Lung (tissue), 12 donors: ENCODE measurements around the gene NCAM1. TPM values are rescaled to one million over a fixed set of nuclear protein-coding genes. Genes with fewer than 3 reads are reported as not detected.

ENCODE experiments used
- ATAC-seq: fragments of 200-7000 bp; cut with Tn5 transposase; one replicate; pipeline ENCODE4 v1.9.1; 2020; ENCODE audit warnings: moderate number of reproducible peaks; ENCODE audit not compliant: insufficient read depth, low FRiP score
- DNase-seq, 3 donors: peaks; one replicate each; pipeline ENCODE4 v3.0.0-alpha.2; 2013 to 2017
- H3K27ac ChIP-seq, 2 donors: one replicate each; pipeline ENCODE4 v1.5.1; 2013; ENCODE audit warnings: mild to moderate bottlenecking in 2 of 2, moderate library complexity in 2 of 2, control low read depth in 1 of 2, inconsistent platforms in 1 of 2, low read depth in 1 of 2, low read length in 1 of 2
- H3K27me3 ChIP-seq, 3 donors: one replicate each; pipeline ENCODE4 v1.5.1; 2013; ENCODE audit warnings: low read length in 2 of 3; ENCODE audit not compliant: control insufficient read depth in 3 of 3, insufficient read depth in 3 of 3
- H3K36me3 ChIP-seq, 4 donors: one replicate each; pipeline ENCODE4 v1.5.1; 2013; ENCODE audit warnings: low read length in 4 of 4, mild to moderate bottlenecking in 1 of 4, moderate library complexity in 1 of 4; ENCODE audit not compliant: control insufficient read depth in 4 of 4, insufficient read depth in 4 of 4
- H3K4me1 ChIP-seq, 5 donors: one replicate each; pipeline ENCODE4 v1.5.1; 2013; ENCODE audit warnings: low read length in 5 of 5, mild to moderate bottlenecking in 2 of 5, moderate library complexity in 1 of 5; ENCODE audit not compliant: control insufficient read depth in 5 of 5, insufficient read depth in 5 of 5
- H3K4me3 ChIP-seq: one replicate; pipeline ENCODE4 v1.5.1; 2013; ENCODE audit warnings: mild to moderate bottlenecking, control low read depth, moderate library complexity
- H3K9ac ChIP-seq, 2 donors: one replicate each; pipeline ENCODE4 v1.5.1; 2013; ENCODE audit warnings: low read length in 2 of 2, control low read depth in 1 of 2; ENCODE audit not compliant: insufficient read depth in 1 of 2
- H3K9me3 ChIP-seq, 4 donors: one replicate each; pipeline ENCODE4 v1.5.1; 2013; ENCODE audit warnings: low read length in 3 of 4, mild to moderate bottlenecking in 1 of 4, moderate library complexity in 1 of 4; ENCODE audit not compliant: control insufficient read depth in 4 of 4, insufficient read depth in 3 of 4
- CTCF ChIP-seq: IDR thresholded peaks from 2 replicates; pipeline ENCODE4 v1.5.1; 2012; ENCODE audit warnings: mild to moderate bottlenecking; ENCODE audit errors: control extremely low read depth, extremely low read depth
- WGBS, 2 donors: extraction: QIAGEN DNeasy Blood & Tissue Kit; methylation state at CpG; one replicate each; pipeline ENCODE4 v1.1.7; 2013; 5-methylcytosine and 5-hydroxymethylcytosine counted together
- polyA plus RNA-seq, 2 donors: library from polyadenylated mRNA; stranded (reverse); fragments of 200-250 nt; gene quantifications; one replicate each; pipeline ENCODE4 v1.2.1, GENCODE V29; 2013
- total RNA-seq, 2 donors: library from RNA; depleted of rRNA in 1 of 2; stranded (reverse); fragments of >200 nt in 1 of 2; gene quantifications; one replicate each; pipeline ENCODE4 v1.2.1, GENCODE V29; 2014 to 2021
- donor health status: control.
- donor health status: control.
- donor health status: Bipolar disorder and iron deficiency.
- donor health status: healthy.
- donor health status: DM: yes; HTN: yes; CAD: no.

Gene NCAM1
- total and polyA plus RNA-seq, 4 donors, result 0.28 to 36.5 (median 2.4) TPM

GRCh38 chr11:113314389-113315301 is 353.4 kb downstream of the NCAM1 start, which contains the start of gene TTC12:
TTC12 (plus strand) TSS chr11:113314583; CDS start chr11:113316258, 1,675 bp downstream.
- Histone ChIP-seq H3K9ac (peak within 1 kb of the TSS; percentile 75 to 82), H3K4me3 (peak within 1 kb of the TSS; percentile 86), H3K36me3 (peaks cover 0 to 12% (median 5%) of the 10 kb centered on the region in 4 donors), H3K9me3 (no peaks in the 10 kb centered on the region), H3K27me3 (no peaks in the 10 kb centered on the region), H3K27ac (peak within 1 kb of the TSS; percentile 85 to 98), H3K4me1 (peaks cover 0 to 9% (median 5%) of the 10 kb centered on the region in 5 donors)
- 9 to 10% methylated on average over 49 to 64 of the region's 64 CpGs for WGBS, 2 donors
- DNase-seq (peak; percentile 96 to 97 (median 96)), ATAC-seq (peak; percentile 100)
- TF ChIP-seq CTCF, result no peak

- no peak overlapping the region for H3K27ac ChIP-seq
- no peak for ATAC-seq
- H3K27me3 ChIP-seq, result no peaks in the 10 kb centered on the region
- WGBS, 2 donors, result 69 to 76% methylated on average over 6 of the region's 6 CpGs
- DNase-seq, result peak in 1 of 3 donors; percentile 4
- TF ChIP-seq CTCF, result no peak
- H3K9ac ChIP-seq, result no peak overlapping the region
- H3K9me3 ChIP-seq, result peaks cover 0 to 4% (median 0%) of the 10 kb centered on the region in 4 donors
- no peak overlapping the region for H3K4me3 ChIP-seq
- H3K4me1 ChIP-seq, result peaks cover 0 to 9% (median 5%) of the 10 kb centered on the region in 5 donors
- H3K36me3 ChIP-seq, result peaks cover 0 to 12% (median 6%) of the 10 kb centered on the region in 4 donors
Observed at GRCh38 chr11:113315811-113316210, 354.6 kb downstream of the NCAM1 start.

- WGBS, 2 donors, result 92 to 97% methylated on average over 1 of the region's 1 CpG
- Histone ChIP-seq H3K36me3 (peaks cover 0 to 12% (median 6%) of the 10 kb centered on the region in 4 donors), H3K9me3 (peaks cover 0 to 4% (median 0%) of the 10 kb centered on the region in 4 donors), H3K27ac (no peak overlapping the region), H3K9ac (no peak overlapping the region), H3K4me1 (peaks cover 0 to 9% (median 5%) of the 10 kb centered on the region in 5 donors), H3K4me3 (no peak overlapping the region), H3K27me3 (no peaks in the 10 kb centered on the region)
- ATAC-seq (no peak), DNase-seq (no peak)
- no peak for TF ChIP-seq CTCF
Observed at GRCh38 chr11:113316256-113316655, 355.0 kb downstream of the NCAM1 start.
